CD1c-positive myeloid dendritic cell (primary cell): Measurements from ENCODE around the gene ADCK1.
"Not testable (repeated sequence)": the region's sequence is repeated elsewhere in the genome, so short reads cannot be mapped to it uniquely, and the experiment has no call there.

Experiments used
- DNase-seq: peaks from one replicate; pipeline ENCODE4 v3.0.0-alpha.2; 2016; ENCODE audit errors: extremely low spot score

The ADCK1 gene

DNA sequence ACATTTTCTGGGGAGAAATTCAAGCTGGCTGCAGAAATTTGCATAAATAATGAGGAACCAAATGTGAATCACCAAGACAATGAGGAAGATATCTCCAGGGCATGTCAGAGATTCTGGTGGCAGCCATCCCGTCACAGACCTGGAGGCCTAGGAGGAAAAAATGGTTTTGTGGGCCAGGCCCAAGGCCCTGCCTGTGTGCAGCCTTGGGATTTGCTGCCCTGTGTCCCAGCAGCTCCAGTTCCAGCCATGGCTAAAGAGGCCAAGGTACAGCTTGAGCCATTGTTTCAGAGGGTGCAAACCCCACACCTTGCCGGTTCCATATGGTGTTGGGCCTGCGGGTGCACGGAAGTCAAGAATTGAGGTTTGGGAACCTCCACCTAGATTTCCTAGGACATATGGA, 147.5 kb downstream of the ADCK1 start:
- DNase-seq: no peak

DNA sequence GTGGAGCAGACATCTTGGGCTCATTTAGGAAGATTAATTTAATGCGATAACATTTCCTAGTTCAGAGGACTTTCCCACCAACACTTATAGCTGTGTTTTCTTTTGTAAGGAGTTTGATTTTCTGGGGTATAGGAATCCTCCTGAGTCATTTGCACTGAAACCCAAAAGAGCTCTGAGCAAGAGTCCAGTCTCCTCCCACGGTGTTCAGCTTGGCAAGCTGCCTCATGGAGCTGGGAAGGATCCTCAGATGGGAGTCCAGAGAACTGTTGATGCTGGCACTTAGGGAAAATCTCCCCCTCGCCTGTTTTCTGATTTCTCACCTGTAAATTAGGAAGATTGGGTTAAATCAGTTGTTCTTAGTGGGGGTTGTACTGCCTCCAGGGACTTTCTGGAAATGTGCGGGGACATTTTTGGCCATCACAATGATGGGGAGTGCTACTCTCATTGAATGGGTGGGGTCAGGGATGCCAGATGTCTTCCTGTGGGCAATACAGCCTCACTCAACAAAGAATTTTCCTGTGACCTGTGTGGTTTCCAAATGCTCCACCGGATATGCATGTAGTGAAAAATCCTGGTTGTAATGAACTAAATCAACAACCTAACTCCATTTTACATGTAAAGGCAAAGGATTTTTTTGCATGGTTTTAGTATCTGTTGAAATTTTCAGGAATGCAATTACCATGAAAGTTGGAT, 150.6 kb downstream of the ADCK1 start:
- DNase-seq: no peak

GRCh38 chr14:77955816-77956484, 156.0 kb downstream of the ADCK1 start:
- no peak for DNase-seq

GRCh38 chr14:77959686-77960085, 159.8 kb downstream of the ADCK1 start:
- DNase-seq: not testable (repeated sequence)

DNA sequence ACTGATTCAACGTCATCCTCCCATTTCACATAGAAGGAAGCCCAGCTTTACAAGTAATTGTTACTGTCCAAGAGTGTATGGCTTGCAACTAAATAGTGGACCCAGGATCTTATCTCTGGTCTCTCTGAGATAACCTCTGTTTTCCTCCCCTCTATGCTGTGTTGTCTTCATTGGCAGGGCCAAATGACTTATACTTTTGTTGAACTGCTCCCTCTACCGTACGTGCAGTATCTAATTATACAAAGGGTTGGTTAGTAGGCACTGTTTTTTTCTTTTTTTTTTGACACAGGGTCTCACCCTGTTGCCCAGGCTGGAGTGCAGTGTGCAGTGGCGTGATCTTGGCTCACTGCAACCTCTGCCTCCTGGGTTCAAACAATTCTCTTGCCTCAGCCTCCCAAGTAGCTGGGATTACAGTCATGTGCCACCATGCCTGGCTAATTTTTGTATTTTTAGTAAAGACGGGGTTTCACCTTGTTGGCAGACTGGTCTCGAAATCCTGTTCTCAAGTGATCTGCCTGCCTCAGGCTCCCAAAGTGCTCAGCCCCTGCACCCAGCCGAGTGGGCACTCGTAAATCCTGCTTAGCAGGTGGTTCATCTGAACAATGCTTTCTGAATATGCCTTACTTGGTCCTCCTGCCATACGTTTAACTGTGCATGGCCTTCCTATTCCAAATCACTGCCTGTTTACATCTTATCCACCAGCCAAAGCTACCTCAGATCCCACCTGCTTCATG, 162.1 kb downstream of the ADCK1 start:
- no peak for DNase-seq

DNA sequence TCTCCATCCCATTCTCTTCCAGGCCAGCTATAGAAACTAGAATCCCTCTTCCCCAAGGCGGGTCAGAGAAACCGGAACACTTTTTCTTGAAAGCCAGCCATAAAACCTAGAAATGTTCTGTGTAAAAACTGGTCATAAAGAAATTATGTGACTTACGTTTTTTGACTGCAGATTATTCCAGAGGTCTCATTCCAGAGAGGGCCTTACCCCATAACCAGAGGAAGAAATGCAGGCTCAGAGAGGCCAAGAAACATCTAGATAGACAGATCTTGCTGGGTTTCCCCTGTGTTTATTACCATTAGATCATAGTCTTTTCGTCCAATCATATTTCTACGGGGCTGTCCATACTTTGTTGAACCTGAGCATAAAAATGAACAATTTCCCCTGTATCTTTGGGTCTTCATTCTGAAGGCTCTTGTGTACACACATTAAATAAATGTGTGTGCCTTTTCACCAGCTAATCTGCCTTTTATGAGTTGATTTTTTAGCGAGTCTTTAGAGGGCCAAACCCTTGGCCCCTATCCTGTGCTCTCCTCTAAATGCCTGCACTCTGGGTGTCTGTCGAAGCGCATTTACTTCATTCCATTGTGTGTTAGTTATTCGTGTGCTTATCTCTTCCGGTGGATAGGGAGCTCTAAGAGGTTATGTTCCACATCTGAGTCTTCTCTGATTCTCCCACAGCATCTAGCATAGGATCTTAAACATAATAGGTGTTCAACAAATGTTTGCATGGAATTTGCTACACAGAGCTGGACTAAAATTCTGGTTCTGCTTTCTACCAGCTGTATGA, 163.0 kb downstream of the ADCK1 start:
- no peak for DNase-seq

GRCh38 chr14:77964586-77964985, 164.7 kb downstream of the ADCK1 start:
- no peak for DNase-seq

DNA sequence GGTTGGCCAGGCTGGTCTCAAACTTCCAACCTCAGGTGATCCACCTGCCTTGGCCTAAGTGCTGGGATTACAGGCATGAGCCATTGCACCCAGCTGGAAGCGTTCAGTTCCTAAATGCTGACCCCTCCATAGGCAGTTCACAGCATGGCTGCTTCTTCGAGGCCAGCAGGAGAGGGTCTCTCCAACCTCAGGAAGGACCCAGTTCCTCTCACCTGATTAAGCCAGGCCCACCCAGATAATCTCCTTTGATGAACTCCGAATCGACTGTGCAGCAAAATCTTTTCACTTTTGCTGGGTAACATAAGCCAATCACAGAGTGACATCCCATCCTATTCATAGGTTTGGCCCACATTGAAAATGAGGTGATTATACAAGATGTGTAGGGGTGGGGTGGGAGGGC, 165.1 kb downstream of the ADCK1 start:
- no peak for DNase-seq

DNA sequence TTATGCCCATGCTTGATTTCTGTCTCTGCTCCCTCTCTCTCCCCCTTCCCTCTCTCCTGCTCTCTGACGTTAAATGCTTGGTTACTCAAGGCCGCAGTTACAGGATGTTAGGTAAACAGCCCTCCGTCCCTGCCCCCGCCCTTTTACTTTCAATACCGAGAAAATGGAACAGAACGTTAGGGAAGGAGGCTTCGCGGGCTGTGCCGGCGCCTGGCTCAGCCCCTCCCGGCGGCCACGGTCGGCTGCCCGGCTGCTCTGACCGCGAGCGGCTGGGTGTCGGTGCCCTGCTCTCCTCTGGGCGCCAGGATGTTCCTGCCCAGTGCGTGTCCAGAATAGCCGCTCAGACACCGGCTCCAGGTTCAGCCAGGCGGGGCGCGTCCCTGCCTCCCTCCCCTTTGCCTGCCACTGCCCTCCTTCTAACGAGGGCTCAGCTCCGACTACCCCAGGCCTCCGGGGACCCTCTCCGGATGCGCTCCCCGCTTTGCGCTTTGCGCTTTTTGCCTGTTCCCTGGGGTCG, 166.1 kb downstream of the ADCK1 start:
- DNase-seq: no peak

GRCh38 chr14:77967110-77967509, 167.2 kb downstream of the ADCK1 start:
- no peak for DNase-seq

GRCh38 chr14:77970646-77971045, 170.7 kb downstream of the ADCK1 start:
- DNase-seq: no peak

DNA sequence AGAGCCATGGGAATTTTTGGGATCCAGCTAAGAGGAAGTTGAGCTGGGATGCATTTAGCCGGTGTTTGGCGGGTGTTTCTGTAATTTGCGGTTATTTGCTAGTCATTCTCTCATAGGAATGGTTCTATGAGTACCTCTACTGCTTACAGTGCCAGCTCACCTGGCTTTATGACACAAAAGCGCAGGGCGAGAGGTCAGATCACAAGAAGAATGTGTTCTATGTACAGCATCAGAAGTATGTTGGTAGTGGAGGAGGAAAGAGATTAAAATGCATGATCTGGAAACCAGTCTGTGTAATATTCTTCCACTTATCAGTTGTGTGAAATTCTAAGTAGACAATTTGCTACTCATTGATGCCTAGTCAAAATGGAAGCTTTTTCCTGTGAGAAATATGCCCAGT, 173.3 kb downstream of the ADCK1 start:
- no peak for DNase-seq

DNA sequence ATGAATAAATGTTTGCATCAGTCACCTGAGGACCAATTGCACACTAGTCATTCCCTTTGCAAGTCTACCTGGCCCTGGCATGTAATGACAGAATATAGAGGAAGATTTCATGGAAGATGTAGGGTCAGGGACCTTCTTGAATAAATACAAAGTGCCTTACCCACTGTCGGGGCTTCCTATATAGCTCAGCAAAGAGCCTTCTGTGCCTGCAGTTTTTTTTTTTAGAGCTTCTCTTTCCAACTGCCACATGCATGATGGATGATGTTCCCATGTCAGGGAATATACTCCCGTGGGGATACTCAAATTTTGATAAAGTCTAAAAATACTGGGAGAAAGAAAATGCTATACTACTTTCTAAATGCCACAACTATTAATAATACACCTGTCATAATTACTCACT, 176.7 kb downstream of the ADCK1 start:
- DNase-seq: no peak

DNA sequence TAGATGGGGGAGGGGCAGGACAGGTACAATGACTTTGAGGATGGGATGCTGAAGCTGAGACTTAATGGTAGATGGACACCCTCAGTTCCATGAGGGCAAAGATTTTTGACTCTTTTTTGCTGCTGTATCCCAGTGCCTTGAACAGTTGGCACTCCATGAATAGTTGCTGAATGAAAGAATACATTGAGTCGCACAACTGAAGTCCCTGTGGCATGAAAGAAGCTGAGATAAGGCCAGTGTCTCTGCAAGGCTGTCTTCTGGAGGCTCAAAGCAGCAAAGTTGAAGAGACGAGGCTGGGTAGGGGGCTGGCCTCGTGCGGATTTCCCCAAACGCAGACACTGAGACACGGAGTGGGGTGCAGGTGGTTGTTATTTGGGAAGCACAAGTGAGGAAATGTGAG, 179.3 kb downstream of the ADCK1 start:
- no peak for DNase-seq

DNA sequence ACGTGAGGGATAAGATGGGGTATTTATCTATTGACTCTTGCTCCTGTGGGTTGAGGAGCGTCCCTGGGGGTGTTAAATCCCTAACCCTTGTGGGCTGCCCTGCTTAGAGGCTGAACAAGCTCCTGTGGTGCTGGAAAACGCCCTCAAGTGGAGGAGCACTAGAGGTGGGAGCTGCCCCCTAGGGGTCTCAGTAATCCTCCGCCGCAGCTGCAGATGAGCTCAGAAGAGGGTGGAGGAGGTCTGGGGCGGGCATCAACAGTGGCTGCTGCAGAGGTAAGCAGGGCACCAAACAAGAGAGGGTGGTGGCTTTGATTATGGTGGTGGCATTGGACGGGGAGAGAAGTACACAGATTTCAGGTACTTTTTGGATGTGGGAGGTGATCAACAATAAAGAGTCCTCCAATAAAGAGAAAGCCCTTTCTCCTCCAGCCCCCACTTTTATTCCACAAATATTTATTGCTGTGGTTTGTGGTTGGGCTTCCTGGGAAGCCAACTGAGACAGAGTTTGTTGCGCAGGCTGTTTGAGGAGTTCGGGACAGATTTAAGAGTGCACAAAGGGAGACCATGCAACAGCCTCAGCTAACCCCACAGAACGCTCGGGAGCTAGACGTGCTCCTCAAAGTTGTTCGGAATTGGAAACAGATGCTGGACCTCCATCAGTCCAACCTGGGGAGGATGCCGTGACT, 179.9 kb downstream of the ADCK1 start:
- no peak for DNase-seq

GRCh38 chr14:77980475-77981321, 180.8 kb downstream of the ADCK1 start:
- no peak for DNase-seq
